ENCODE measurements around the gene KRT72. TPM values are rescaled to one million over a fixed set of nuclear protein-coding genes. Genes with fewer than 3 reads are reported as not detected.

The KRT72 gene
- total RNA-seq, 1 donor, result not detected

DNA sequence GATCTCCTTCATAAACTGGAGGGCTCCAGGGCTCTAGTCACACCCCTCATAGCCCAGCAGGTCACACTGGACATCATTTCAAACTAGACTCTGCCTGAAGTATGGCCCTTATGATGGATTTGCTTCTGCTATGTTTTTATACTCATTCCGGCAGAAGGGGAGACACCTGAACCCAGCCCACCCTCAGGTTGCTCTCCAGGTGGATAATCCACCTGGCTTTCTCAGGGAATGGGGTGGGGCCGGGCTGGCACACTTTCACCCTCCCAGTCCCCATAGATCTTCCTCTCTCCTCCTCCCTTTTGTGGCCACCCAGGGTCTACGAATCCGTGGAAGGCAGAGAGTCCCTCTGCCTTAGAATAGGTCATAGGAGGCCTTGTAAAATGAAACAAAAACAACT lies 26.8 kb upstream of the KRT72 start:
- H3K9me3 ChIP-seq (ENCODE audit: low read depth, low read length), result no peaks in the 10 kb centered on the region
- no peak overlapping the region for H3K27ac ChIP-seq (ENCODE audit: low read depth, low read length)
- H4K20me1 ChIP-seq (ENCODE audit: insufficient read depth, low read length), result no peaks in the 10 kb centered on the region
- no peak for DNase-seq (ENCODE audit: insufficient read length, low spot score, missing footprints)
- no peaks in the 10 kb centered on the region for H3K36me3 ChIP-seq (ENCODE audit: insufficient read depth, low read length)
- TF ChIP-seq, protein P1, sequence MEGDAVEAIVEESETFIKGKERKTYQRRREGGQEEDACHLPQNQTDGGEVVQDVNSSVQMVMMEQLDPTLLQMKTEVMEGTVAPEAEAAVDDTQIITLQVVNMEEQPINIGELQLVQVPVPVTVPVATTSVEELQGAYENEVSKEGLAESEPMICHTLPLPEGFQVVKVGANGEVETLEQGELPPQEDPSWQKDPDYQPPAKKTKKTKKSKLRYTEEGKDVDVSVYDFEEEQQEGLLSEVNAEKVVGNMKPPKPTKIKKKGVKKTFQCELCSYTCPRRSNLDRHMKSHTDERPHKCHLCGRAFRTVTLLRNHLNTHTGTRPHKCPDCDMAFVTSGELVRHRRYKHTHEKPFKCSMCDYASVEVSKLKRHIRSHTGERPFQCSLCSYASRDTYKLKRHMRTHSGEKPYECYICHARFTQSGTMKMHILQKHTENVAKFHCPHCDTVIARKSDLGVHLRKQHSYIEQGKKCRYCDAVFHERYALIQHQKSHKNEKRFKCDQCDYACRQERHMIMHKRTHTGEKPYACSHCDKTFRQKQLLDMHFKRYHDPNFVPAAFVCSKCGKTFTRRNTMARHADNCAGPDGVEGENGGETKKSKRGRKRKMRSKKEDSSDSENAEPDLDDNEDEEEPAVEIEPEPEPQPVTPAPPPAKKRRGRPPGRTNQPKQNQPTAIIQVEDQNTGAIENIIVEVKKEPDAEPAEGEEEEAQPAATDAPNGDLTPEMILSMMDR (IDR thresholded peaks at IDR 0.05; ENCODE audit: extremely low read depth, low read depth, low read length), result no peak
- no peaks in the 10 kb centered on the region for H3K79me2 ChIP-seq (ENCODE audit: insufficient read depth, low read length)
- no peak overlapping the region for H3K4me2 ChIP-seq (ENCODE audit: insufficient read depth, low read length)
- no peak overlapping the region for H3K4me3 ChIP-seq (ENCODE audit: insufficient read depth, low read length)
- H3K27me3 ChIP-seq (ENCODE audit: insufficient read depth, low read length), result peaks cover 30% of the 10 kb centered on the region
- no peak overlapping the region for H2AFZ ChIP-seq (ENCODE audit: low read length)
- no peaks in the 10 kb centered on the region for H3K4me1 ChIP-seq (ENCODE audit: insufficient read depth, low read length)

DNA sequence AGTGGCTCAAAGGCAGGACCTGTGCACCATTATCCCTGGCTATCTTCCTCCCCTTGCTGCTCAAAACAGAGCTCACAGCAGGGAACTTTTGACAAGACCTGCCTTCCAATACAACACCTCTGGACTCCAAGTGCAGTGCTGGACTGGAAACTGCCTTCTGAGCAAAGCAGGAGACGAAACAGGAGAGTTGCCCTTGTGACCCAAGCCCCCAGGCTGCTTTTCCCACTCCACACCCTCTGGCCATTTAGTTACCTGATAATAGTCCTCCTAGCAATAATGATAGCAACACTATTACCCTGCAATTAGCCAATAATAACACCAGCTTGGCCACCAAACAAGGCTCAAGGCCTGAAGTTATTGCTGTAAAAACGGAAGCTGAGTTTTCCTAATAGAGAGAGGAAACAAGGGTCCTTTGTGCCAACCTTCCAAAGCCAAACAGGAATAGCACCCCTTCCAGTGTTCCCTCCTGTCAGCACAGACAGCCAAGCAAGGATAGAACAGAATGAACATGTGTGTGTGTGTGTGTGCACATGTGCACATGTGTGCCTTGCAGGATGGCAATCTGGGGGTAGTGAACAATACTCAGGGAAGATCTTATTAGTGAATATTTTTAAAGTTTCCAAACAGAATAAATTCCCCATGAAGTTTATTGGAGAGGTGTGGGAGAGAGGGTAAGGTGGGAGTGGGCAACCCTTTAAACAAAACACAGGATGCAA lies 26.3 kb upstream of the KRT72 start:
- H4K20me1 ChIP-seq (ENCODE audit: insufficient read depth, low read length), result no peaks in the 10 kb centered on the region
- H3K4me1 ChIP-seq (ENCODE audit: insufficient read depth, low read length), result no peaks in the 10 kb centered on the region
- TF ChIP-seq, protein P1 (IDR thresholded peaks at IDR 0.05; ENCODE audit: extremely low read depth, low read depth, low read length), result no peak
- H3K27ac ChIP-seq (ENCODE audit: low read depth, low read length), result no peak overlapping the region
- no peak overlapping the region for H3K4me3 ChIP-seq (ENCODE audit: insufficient read depth, low read length)
- H3K27me3 ChIP-seq (ENCODE audit: insufficient read depth, low read length), result peaks cover 29% of the 10 kb centered on the region
- DNase-seq (ENCODE audit: insufficient read length, low spot score, missing footprints), result no peak
- H3K4me2 ChIP-seq (ENCODE audit: insufficient read depth, low read length), result no peak overlapping the region
- no peak overlapping the region for H2AFZ ChIP-seq (ENCODE audit: low read length)
- H3K79me2 ChIP-seq (ENCODE audit: insufficient read depth, low read length), result no peaks in the 10 kb centered on the region
- no peaks in the 10 kb centered on the region for H3K36me3 ChIP-seq (ENCODE audit: insufficient read depth, low read length)
- H3K9me3 ChIP-seq (ENCODE audit: low read depth, low read length), result no peaks in the 10 kb centered on the region

DNA sequence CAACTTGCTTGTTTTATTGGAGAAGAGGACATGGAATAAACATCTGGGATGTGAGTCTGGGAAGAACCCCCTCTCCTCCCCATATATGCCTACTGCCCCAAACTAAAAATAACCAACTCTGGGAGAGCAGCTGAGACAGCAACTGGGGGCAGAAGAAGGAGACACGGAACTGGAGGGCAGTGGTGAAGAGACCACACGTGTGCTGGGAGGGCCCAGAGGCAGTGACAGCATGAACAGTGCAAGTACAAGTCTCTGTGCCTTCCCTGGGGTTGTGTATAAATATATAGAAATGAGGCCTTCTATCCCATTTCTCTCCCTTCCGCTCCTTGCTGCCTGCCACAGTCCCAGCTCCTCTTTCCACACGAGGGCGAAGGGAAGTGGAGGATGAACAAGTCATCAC lies 21.1 kb upstream of the KRT72 start:
- TF ChIP-seq, protein P1 (IDR thresholded peaks at IDR 0.05; ENCODE audit: extremely low read depth, low read depth, low read length), result no peak
- Histone ChIP-seq H3K4me3 (ENCODE audit: insufficient read depth, low read length) (no peak overlapping the region), H3K27me3 (ENCODE audit: insufficient read depth, low read length) (peaks cover 32% of the 10 kb centered on the region), H4K20me1 (ENCODE audit: insufficient read depth, low read length) (no peaks in the 10 kb centered on the region), H3K79me2 (ENCODE audit: insufficient read depth, low read length) (no peaks in the 10 kb centered on the region), H3K9me3 (ENCODE audit: low read depth, low read length) (no peaks in the 10 kb centered on the region), H3K4me1 (ENCODE audit: insufficient read depth, low read length) (no peaks in the 10 kb centered on the region), H3K27ac (ENCODE audit: low read depth, low read length) (no peak overlapping the region), H3K36me3 (ENCODE audit: insufficient read depth, low read length) (no peaks in the 10 kb centered on the region), H2AFZ (ENCODE audit: low read length) (no peak overlapping the region), H3K4me2 (ENCODE audit: insufficient read depth, low read length) (no peak overlapping the region)
- no peak for DNase-seq (ENCODE audit: insufficient read length, low spot score, missing footprints)

DNA sequence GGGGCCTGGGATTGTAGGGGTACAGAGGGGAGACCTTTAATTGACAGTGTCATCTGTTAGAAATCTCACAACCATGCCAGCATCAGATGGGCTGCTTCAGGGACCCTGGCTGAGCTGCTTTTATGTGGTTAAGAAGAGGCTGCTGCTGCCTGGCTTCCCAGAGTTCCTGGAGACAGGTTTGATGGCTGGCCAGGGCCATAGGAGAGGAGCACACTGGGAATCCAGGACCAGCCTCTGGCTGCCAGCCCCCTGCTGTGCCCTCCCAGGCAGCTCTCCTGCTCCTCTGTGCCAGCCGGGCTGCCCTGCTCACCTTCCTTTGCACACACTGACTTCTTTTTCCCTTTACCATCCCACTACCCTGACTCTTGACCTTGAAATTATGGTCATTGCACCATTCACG lies 17.6 kb upstream of the KRT72 start:
- TF ChIP-seq, protein P1 (IDR thresholded peaks at IDR 0.05; ENCODE audit: extremely low read depth, low read depth, low read length), result no peak
- Histone ChIP-seq H3K4me3 (ENCODE audit: insufficient read depth, low read length) (no peak overlapping the region), H3K4me2 (ENCODE audit: insufficient read depth, low read length) (no peak overlapping the region), H3K79me2 (ENCODE audit: insufficient read depth, low read length) (no peaks in the 10 kb centered on the region), H3K27me3 (ENCODE audit: insufficient read depth, low read length) (peaks cover 22% of the 10 kb centered on the region), H3K27ac (ENCODE audit: low read depth, low read length) (no peak overlapping the region), H3K9me3 (ENCODE audit: low read depth, low read length) (no peaks in the 10 kb centered on the region), H3K4me1 (ENCODE audit: insufficient read depth, low read length) (peaks cover 3% of the 10 kb centered on the region), H2AFZ (ENCODE audit: low read length) (no peak overlapping the region), H4K20me1 (ENCODE audit: insufficient read depth, low read length) (no peaks in the 10 kb centered on the region), H3K36me3 (ENCODE audit: insufficient read depth, low read length) (no peaks in the 10 kb centered on the region)
- no peak for DNase-seq (ENCODE audit: insufficient read length, low spot score, missing footprints)

Measured in osteoblast (primary cell).